ENCODE measurements around the gene SEL1L.
"Not testable (repeated sequence)": the region's sequence is repeated elsewhere in the genome, so short reads cannot be mapped to it uniquely, and the experiment has no call there.

Gene SEL1L

DNA sequence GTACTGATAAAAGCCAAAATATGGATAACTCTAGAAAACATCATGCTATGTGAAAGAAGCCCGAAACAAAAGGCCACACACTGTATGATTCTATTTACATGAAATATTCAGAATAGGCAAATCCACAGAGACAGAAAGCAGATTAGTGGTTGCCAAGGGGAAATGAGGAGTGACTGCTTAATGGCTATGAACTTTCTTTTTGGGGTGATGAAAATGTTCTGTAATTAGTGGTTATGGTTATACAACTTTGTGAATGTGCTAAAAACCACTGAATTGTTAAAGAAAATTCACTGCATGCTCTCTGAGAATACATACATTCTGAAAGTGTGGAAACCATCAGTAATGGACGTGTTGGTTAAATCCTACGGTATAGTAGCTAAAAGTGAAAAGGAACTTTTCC lies 93.6 kb downstream of the SEL1L start:
- Histone ChIP-seq H3K36me3 (ENCODE audit: control insufficient read depth in 1 of 2, insufficient read depth in 2 of 2, low read length in 2 of 2) (no peaks in the 10 kb centered on the region), H3K4me1 (ENCODE audit: control insufficient read depth in 1 of 2, insufficient read depth in 2 of 2, low read length in 2 of 2) (peaks cover 0 to 13% of the 10 kb centered on the region in 2 donors), H3K9me3 (ENCODE audit: control insufficient read depth in 1 of 2, low read length in 2 of 2) (no peaks in the 10 kb centered on the region), H3K27me3 (ENCODE audit: low read depth, low read length) (peaks cover 17% of the 10 kb centered on the region), H3K4me3 (ENCODE audit: low read depth in 1 of 2, low read length in 2 of 2) (no peak overlapping the region), H3K27ac (ENCODE audit: low read length) (no peak overlapping the region)

DNA sequence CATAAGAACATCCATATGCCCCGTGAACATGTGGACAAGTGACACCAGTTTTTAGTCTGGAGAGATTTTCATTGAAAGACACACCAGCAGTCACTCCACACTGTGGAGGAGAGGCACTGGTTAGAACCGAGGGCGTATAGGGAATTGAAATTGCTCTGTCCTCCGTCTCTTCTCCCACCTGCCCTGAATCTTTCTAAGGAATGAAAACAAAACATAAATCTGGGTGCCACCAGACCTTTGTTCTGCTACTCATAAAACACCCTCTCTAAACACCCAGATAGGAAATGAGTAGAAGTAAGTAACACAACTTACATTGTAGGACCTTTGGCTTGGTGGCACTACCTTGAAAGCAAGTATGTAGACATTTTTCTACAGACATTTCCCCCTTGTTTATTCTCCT lies 96.4 kb downstream of the SEL1L start:
- Histone ChIP-seq H3K27ac (ENCODE audit: low read length) (no peak overlapping the region), H3K4me1 (ENCODE audit: control insufficient read depth in 1 of 2, insufficient read depth in 2 of 2, low read length in 2 of 2) (peaks cover 0 to 17% of the 10 kb centered on the region in 2 donors), H3K9me3 (ENCODE audit: control insufficient read depth in 1 of 2, low read length in 2 of 2) (no peaks in the 10 kb centered on the region), H3K27me3 (ENCODE audit: low read depth, low read length) (peaks cover 26% of the 10 kb centered on the region), H3K36me3 (ENCODE audit: control insufficient read depth in 1 of 2, insufficient read depth in 2 of 2, low read length in 2 of 2) (no peaks in the 10 kb centered on the region), H3K4me3 (ENCODE audit: low read depth in 1 of 2, low read length in 2 of 2) (no peak overlapping the region)

DNA sequence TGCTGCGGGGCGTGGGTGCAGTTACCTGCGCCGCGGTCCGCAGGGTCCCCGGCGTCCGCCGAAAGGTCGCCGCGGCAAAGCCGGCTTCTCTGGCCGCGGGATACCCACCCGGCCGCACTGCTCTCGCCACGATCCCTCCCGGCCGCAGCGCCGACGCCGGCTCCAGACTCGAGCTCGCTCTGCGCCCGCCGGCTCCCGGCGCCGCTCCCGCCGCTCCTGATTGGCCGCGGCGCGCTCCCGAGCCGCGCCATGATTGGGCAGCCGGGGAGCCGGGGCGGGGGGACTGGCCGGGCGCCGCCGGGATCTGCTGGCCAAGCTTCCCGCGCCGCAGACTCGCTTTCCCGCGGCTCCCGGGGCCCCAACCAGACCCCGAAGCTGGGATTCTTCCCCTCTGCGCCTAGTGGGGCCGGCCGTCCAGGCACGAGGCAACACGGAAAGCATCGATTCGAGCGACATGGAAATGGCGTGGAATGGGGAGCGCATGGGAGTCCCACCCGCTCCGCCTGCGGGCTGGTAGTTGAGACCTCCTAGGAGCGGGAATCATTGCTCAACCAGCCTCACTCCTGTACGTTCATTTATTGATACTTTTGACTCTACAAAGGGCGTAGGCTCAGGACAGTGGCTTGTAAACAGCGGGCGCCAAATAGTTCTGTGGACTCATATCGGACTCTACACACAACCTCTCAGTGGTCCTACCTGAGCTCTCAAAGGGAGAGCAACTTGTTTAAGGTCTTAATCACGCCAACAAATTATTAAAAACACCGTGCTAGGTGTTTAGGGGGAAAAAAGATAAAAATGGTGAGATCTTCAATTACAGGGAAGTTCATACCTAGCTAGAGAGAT lies 97.1 kb downstream of the SEL1L start:
- H3K36me3 ChIP-seq (ENCODE audit: control insufficient read depth in 1 of 2, insufficient read depth in 2 of 2, low read length in 2 of 2): no peaks in the 10 kb centered on the region
- H3K4me3 ChIP-seq (ENCODE audit: low read depth in 1 of 2, low read length in 2 of 2): peak overlapping the region; percentile 71 to 74
- H3K9me3 ChIP-seq (ENCODE audit: control insufficient read depth in 1 of 2, low read length in 2 of 2): no peaks in the 10 kb centered on the region
- peaks cover 26% of the 10 kb centered on the region for H3K27me3 ChIP-seq (ENCODE audit: low read depth, low read length)
- H3K4me1 ChIP-seq (ENCODE audit: control insufficient read depth in 1 of 2, insufficient read depth in 2 of 2, low read length in 2 of 2): peaks cover 0 to 17% of the 10 kb centered on the region in 2 donors
- H3K27ac ChIP-seq (ENCODE audit: low read length): no peak overlapping the region

DNA sequence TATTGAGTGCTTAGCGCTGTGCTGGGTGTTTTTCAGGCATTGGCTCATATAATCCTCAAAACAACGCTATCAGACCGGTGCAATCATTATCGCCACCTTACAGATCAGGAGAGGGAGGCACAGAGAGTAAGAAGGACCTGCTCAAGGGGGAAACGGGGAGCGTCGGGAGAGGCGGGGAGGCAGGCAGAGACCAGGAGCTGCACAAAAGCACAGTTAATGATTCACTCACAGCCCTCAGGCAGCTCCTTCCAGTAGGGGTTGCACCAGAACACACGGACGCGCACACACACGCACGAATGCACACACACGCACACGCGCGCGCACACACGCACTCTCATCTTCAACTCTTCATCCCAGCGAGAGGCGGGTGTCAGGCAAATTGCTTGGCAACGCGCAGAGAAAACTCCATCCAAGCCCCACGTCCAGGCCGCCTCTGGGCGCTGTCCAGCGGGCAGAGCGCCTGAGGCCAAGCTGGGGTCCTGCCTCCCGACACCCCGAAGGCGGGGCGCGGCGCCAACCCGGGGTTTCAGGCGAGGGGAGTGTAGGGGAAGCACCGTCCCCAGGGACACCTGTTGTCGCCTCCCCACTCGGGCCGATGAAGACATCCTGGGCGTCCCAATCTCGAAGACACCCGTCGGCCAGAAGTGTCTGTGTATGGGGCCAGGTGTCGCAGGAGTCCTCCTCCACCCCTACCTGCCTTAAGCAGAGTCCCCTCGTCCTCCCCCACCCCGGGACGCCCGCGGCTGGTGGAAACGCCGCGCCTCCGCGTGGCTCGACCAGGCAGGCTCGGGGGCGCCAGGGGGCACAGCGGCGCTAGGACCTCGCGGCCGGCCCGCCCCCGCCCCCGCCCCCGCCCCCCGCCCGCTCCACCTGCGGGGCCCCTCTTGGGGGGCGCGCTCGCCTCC lies 98.0 kb downstream of the SEL1L start:
- Histone ChIP-seq H3K36me3 (ENCODE audit: control insufficient read depth in 1 of 2, insufficient read depth in 2 of 2, low read length in 2 of 2) (no peaks in the 10 kb centered on the region), H3K4me1 (ENCODE audit: control insufficient read depth in 1 of 2, insufficient read depth in 2 of 2, low read length in 2 of 2) (peaks cover 0 to 17% of the 10 kb centered on the region in 2 donors), H3K27me3 (ENCODE audit: low read depth, low read length) (peaks cover 26% of the 10 kb centered on the region), H3K9me3 (ENCODE audit: control insufficient read depth in 1 of 2, low read length in 2 of 2) (no peaks in the 10 kb centered on the region), H3K4me3 (ENCODE audit: low read depth in 1 of 2, low read length in 2 of 2) (peak overlapping the region; percentile 45 to 74), H3K27ac (ENCODE audit: low read length) (no peak overlapping the region)

DNA sequence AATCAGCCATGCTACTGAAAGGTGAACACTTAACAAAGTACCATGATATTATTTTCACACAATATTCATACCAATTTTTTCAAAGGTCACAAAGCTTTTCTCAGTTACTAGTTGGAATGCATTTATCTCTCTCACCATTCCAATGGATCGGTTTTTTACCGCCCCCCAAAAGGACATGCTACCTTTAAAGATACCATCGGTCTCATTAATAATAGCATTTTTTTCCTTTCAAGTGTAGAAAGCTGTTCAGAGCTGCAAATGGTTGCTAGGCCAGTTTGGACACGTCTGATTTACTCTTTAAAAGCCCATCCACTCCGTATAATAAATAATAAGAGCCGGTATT lies 98.6 kb downstream of the SEL1L start:
- Histone ChIP-seq H3K27me3 (ENCODE audit: low read depth, low read length) (peaks cover 26% of the 10 kb centered on the region), H3K4me1 (ENCODE audit: control insufficient read depth in 1 of 2, insufficient read depth in 2 of 2, low read length in 2 of 2) (peaks cover 0 to 17% of the 10 kb centered on the region in 2 donors), H3K9me3 (ENCODE audit: control insufficient read depth in 1 of 2, low read length in 2 of 2) (no peaks in the 10 kb centered on the region), H3K4me3 (ENCODE audit: low read depth in 1 of 2, low read length in 2 of 2) (peak overlapping the region; percentile 45 to 74), H3K27ac (ENCODE audit: low read length) (no peak overlapping the region), H3K36me3 (ENCODE audit: control insufficient read depth in 1 of 2, insufficient read depth in 2 of 2, low read length in 2 of 2) (no peaks in the 10 kb centered on the region)

DNA sequence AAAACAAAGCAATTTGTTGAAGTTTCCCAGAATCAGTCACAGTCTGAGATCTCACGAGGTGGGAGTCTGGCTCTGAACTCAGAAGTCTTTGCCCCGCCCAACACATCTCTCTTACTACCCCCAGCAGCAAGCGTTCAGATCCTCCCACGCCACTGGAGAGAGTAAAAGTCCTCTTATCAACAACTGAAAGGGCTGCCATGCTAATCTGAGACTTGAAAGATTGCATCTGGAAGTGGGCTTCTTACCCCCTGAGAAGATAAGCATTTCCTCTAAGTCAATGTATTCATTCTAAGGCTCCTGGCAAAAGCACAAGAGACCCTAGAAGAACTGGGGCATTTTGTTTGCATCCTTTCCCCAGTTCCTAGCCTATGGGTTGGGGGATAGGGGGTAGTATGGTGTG lies 99.4 kb downstream of the SEL1L start:
- H3K27ac ChIP-seq (ENCODE audit: low read length): no peak overlapping the region
- H3K4me1 ChIP-seq (ENCODE audit: control insufficient read depth in 1 of 2, insufficient read depth in 2 of 2, low read length in 2 of 2): peaks cover 0 to 17% of the 10 kb centered on the region in 2 donors
- no peaks in the 10 kb centered on the region for H3K9me3 ChIP-seq (ENCODE audit: control insufficient read depth in 1 of 2, low read length in 2 of 2)
- H3K27me3 ChIP-seq (ENCODE audit: low read depth, low read length): peaks cover 26% of the 10 kb centered on the region
- no peaks in the 10 kb centered on the region for H3K36me3 ChIP-seq (ENCODE audit: control insufficient read depth in 1 of 2, insufficient read depth in 2 of 2, low read length in 2 of 2)
- H3K4me3 ChIP-seq (ENCODE audit: low read depth in 1 of 2, low read length in 2 of 2): no peak overlapping the region

DNA sequence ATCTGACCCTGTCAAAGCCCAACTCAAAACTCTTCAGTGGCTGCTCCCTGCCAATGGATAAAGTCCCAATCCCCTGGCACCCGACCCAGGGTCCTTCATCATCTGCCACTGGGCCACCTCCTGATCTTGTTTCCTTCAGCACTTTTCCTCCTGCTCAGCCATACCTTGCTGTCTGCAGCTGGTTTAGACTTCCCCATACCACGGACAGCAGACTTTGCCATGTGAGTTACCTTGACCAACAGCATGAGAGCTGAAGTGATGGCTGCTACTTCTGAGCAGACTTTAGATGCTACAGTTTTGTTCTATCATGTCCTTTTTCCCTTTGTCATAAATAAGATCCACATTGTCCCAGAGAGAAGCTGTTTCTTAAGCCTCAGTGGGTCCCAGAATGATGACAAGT lies 100.3 kb downstream of the SEL1L start:
- Histone ChIP-seq H3K27me3 (ENCODE audit: low read depth, low read length) (peaks cover 19% of the 10 kb centered on the region), H3K27ac (ENCODE audit: low read length) (no peak overlapping the region), H3K9me3 (ENCODE audit: control insufficient read depth in 1 of 2, low read length in 2 of 2) (no peaks in the 10 kb centered on the region), H3K4me3 (ENCODE audit: low read depth in 1 of 2, low read length in 2 of 2) (no peak overlapping the region), H3K36me3 (ENCODE audit: control insufficient read depth in 1 of 2, insufficient read depth in 2 of 2, low read length in 2 of 2) (no peaks in the 10 kb centered on the region), H3K4me1 (ENCODE audit: control insufficient read depth in 1 of 2, insufficient read depth in 2 of 2, low read length in 2 of 2) (peaks cover 0 to 17% of the 10 kb centered on the region in 2 donors)

DNA sequence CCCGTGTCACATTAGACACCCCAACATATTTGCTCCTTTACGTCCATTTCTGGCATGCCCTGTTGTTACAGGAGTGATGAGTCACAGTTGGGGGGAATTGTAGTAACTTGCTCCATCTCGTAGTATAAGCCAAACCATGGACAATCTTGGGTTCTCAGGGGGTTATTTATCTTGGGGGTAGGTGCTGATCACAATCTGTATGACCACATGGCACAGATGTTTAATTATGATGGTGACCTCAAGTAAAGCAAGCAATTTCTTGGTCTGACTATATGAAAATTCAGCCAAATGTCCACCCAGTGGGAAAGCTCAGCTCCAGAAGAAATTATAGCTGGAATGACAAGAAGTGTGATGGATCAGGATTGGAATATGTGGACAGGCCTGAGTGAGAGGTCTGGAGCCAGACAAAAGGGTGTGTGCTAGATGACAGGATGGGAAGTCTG lies 101.4 kb downstream of the SEL1L start:
- peaks cover 0 to 17% of the 10 kb centered on the region in 2 donors for H3K4me1 ChIP-seq (ENCODE audit: control insufficient read depth in 1 of 2, insufficient read depth in 2 of 2, low read length in 2 of 2)
- peaks cover 19% of the 10 kb centered on the region for H3K27me3 ChIP-seq (ENCODE audit: low read depth, low read length)
- H3K36me3 ChIP-seq (ENCODE audit: control insufficient read depth in 1 of 2, insufficient read depth in 2 of 2, low read length in 2 of 2): no peaks in the 10 kb centered on the region
- H3K27ac ChIP-seq (ENCODE audit: low read length): no peak overlapping the region
- H3K9me3 ChIP-seq (ENCODE audit: control insufficient read depth in 1 of 2, low read length in 2 of 2): no peaks in the 10 kb centered on the region
- no peak overlapping the region for H3K4me3 ChIP-seq (ENCODE audit: low read depth in 1 of 2, low read length in 2 of 2)

DNA sequence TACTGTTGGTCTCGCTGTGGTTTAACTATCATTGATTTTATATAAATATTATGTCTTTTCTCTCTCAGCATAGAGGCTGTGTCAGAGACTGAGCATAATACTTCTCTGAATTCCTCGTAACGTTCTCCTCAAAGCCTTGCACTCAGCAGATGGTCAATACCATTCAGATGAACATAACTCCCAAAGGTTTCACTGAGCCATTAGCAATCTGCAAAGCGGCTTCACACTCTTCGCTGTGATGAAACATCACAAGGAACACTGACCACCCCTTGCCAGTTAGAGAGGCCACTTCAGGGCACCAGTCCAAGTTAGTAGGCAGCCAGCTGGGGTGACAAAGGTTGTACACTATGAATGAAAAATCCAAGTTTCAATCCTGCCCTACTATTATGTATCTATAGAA lies 103.4 kb downstream of the SEL1L start:
- H3K4me1 ChIP-seq (ENCODE audit: control insufficient read depth in 1 of 2, insufficient read depth in 2 of 2, low read length in 2 of 2): peaks cover 0 to 7% of the 10 kb centered on the region in 2 donors
- H3K27me3 ChIP-seq (ENCODE audit: low read depth, low read length): peaks cover 11% of the 10 kb centered on the region
- no peak overlapping the region for H3K4me3 ChIP-seq (ENCODE audit: low read depth in 1 of 2, low read length in 2 of 2)
- no peaks in the 10 kb centered on the region for H3K9me3 ChIP-seq (ENCODE audit: control insufficient read depth in 1 of 2, low read length in 2 of 2)
- H3K36me3 ChIP-seq (ENCODE audit: control insufficient read depth in 1 of 2, insufficient read depth in 2 of 2, low read length in 2 of 2): no peaks in the 10 kb centered on the region
- no peak overlapping the region for H3K27ac ChIP-seq (ENCODE audit: low read length)

DNA sequence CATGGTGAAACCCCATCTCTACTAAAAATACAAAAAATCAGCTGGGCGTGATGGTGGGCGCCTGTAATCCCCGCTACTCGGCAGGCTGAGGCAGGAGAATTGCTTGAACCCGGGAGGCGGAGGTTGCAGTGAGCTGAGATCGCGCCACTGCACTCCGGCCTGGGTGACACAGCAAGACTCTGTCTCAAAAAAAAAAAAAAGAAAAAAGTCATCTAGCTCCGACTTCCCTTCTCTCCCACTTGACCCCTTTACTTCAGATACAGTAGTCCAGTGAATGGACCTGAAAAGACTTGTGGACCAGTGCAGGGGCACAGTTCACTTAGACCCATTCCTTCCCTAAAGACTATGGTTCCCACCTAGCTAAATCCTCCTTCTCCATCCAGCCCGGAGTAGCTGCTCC lies 103.9 kb downstream of the SEL1L start:
- not testable (repeated sequence) for H3K36me3 ChIP-seq (ENCODE audit: control insufficient read depth in 1 of 2, insufficient read depth in 2 of 2, low read length in 2 of 2); H3K9me3 ChIP-seq (ENCODE audit: control insufficient read depth in 1 of 2, low read length in 2 of 2); H3K4me3 ChIP-seq (ENCODE audit: low read depth in 1 of 2, low read length in 2 of 2); H3K4me1 ChIP-seq (ENCODE audit: control insufficient read depth in 1 of 2, insufficient read depth in 2 of 2, low read length in 2 of 2); H3K27me3 ChIP-seq (ENCODE audit: low read depth, low read length); H3K27ac ChIP-seq (ENCODE audit: low read length)

DNA sequence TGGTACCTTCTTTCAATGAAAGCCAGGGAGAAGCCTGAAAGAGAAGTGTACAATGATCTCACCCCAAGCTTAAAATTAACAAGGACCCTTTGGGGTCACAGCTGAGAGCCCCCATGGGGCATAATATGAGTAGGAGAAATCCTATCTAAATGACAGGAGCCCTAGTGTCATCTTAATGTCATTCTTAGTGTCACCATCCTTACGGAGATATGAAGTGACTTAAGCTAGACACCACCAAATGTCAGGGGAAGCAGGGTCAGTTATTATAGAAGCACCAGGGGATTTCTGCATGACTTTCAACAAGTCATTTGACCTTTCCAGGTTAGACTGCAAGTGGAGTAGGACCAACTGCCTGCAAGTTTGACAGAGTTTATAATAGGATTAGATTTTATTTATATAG lies 104.6 kb downstream of the SEL1L start:
- no peak overlapping the region for H3K27ac ChIP-seq (ENCODE audit: low read length)
- no peaks in the 10 kb centered on the region for H3K4me1 ChIP-seq (ENCODE audit: control insufficient read depth in 1 of 2, insufficient read depth in 2 of 2, low read length in 2 of 2)
- H3K27me3 ChIP-seq (ENCODE audit: low read depth, low read length): peaks cover 8% of the 10 kb centered on the region
- H3K4me3 ChIP-seq (ENCODE audit: low read depth in 1 of 2, low read length in 2 of 2): no peak overlapping the region
- H3K36me3 ChIP-seq (ENCODE audit: control insufficient read depth in 1 of 2, insufficient read depth in 2 of 2, low read length in 2 of 2): no peaks in the 10 kb centered on the region
- no peaks in the 10 kb centered on the region for H3K9me3 ChIP-seq (ENCODE audit: control insufficient read depth in 1 of 2, low read length in 2 of 2)

Data from muscle layer of duodenum (tissue), 2 donors.